ENCODE measurements around the gene SLC49A3. TPM values are rescaled to one million over a fixed set of nuclear protein-coding genes. Genes with fewer than 3 reads are reported as not detected.

The SLC49A3 gene
- total and polyA plus RNA-seq, 2 experiments from 2014 or later = 1.3 to 3.7 TPM

GRCh38 chr4:646460-646859 is 42.5 kb downstream of the SLC49A3 start:
- no peak for TF ChIP-seq STAT1 (IDR thresholded peaks at IDR 0.05; ENCODE audit: unreplicated experiment)
- no peak for TF ChIP-seq JUNB (IDR thresholded peaks at IDR 0.05; ENCODE audit: unreplicated experiment)
- no peak for TF ChIP-seq ZNF462 (CRISPR knock-in tag; IDR thresholded peaks at IDR 0.05)
- no peak for TF ChIP-seq EZH2phosphoT487 (IDR thresholded peaks at IDR 0.05; ENCODE audit: unreplicated experiment)
- TF ChIP-seq EZH2 (IDR thresholded peaks at IDR 0.05; ENCODE audit: low read depth, unreplicated experiment) = no peak
- TF ChIP-seq CTCF (conservative IDR thresholded peaks at IDR 0.05; ENCODE audit: low read depth in 2 of 2) = no peak
- no peak for TF ChIP-seq NANOG (IDR thresholded peaks at IDR 0.05; ENCODE audit: borderline replicate concordance)
- TF ChIP-seq REST (IDR thresholded peaks at IDR 0.05; ENCODE audit: unreplicated experiment) = no peak
- no peak for TF ChIP-seq ETS1 (IDR thresholded peaks at IDR 0.05)
- TF ChIP-seq POLR2AphosphoS5 (IDR thresholded peaks at IDR 0.05; ENCODE audit: low read depth) = no peak
- no peak for TF ChIP-seq CREB1 (CRISPR knock-in tag; IDR thresholded peaks at IDR 0.05; ENCODE audit: low read depth)
- TF ChIP-seq ZNF331 (CRISPR knock-in tag; IDR thresholded peaks at IDR 0.05; ENCODE audit: low read depth) = no peak
- no peak for TF ChIP-seq ZNF114 (CRISPR knock-in tag; IDR thresholded peaks at IDR 0.05)
- H3K4me1 ChIP-seq (ENCODE audit: insufficient read depth) = no peaks in the 10 kb centered on the region
- H2AFZ ChIP-seq = no peak overlapping the region
- DNase-seq (ENCODE audit: low spot score) (no peak), ATAC-seq (no peak)
- H3K27ac ChIP-seq (ENCODE audit: low read depth) = no peak overlapping the region
- peaks cover 14% of the 10 kb centered on the region; the same call in 2 of the 3 replicates for H3K4me1 Mint-ChIP-seq
- H3K36me3 Mint-ChIP-seq (ENCODE audit: low read depth) = no peaks in the 10 kb centered on the region
- H3K36me3 ChIP-seq (ENCODE audit: insufficient read depth) = no peaks in the 10 kb centered on the region
- no peaks in the 10 kb centered on the region for H3K79me2 ChIP-seq (replicated peaks; ENCODE audit: insufficient read depth)
- H3F3A ChIP-seq (replicated peaks; ENCODE audit: low read depth) = no peaks in the 10 kb centered on the region
- no peak overlapping the region for H3K4me3 ChIP-seq
- H3K9me3 Mint-ChIP-seq = peaks cover 13% of the 10 kb centered on the region
- H3K9me2 ChIP-seq (ENCODE audit: insufficient read depth) = no peaks in the 10 kb centered on the region
- H3K4me3 Mint-ChIP-seq = no peak overlapping the region
- H3K27me3 ChIP-seq (ENCODE audit: insufficient read depth) = 0 out of 2 replicates have a peak, but pooled peaks cover 3% of the 10 kb centered on the region
- no peak overlapping the region for H3K27ac Mint-ChIP-seq
- H4K20me1 ChIP-seq (replicated peaks; ENCODE audit: insufficient read depth) = no peaks in the 10 kb centered on the region
- no peak overlapping the region for H3K4me2 ChIP-seq
- H3K27me3 Mint-ChIP-seq (ENCODE audit: insufficient read depth, low read depth, poor library complexity) = peaks cover 23% of the 10 kb centered on the region
